Urinary bladder (tissue), 4 donors: ENCODE results near the gene GTF2E1. TPM values are rescaled to one million over a fixed set of nuclear protein-coding genes. Genes with fewer than 3 reads are reported as not detected.
"Not testable (repeated sequence)": the region's sequence is repeated elsewhere in the genome, so short reads cannot be mapped to it uniquely, and the experiment has no call there.

Experiments used
- DNase-seq: peaks from one replicate; pipeline ENCODE4 v3.0.0-alpha.2; 2015; ENCODE audit errors: extremely low spot score
- H3K27ac ChIP-seq: one replicate; pipeline ENCODE4 v1.5.1; 2013; ENCODE audit warnings: low read depth, mild to moderate bottlenecking, moderate library complexity
- H3K36me3 ChIP-seq: one replicate; pipeline ENCODE4 v1.6.1; 2013; ENCODE audit warnings: mild to moderate bottlenecking, moderate library complexity; ENCODE audit not compliant: insufficient read depth
- H3K4me1 ChIP-seq: one replicate; pipeline ENCODE4 v1.6.1; 2013; ENCODE audit warnings: mild to moderate bottlenecking, moderate library complexity; ENCODE audit not compliant: insufficient read depth
- H3K4me3 ChIP-seq: one replicate; pipeline ENCODE4 v1.5.1; 2013; ENCODE audit warnings: low read depth, low read length
- WGBS: extraction: QIAGEN DNeasy Blood & Tissue Kit; methylation state at CpG from one replicate; pipeline ENCODE4 v1.1.7; 2013; 5-methylcytosine and 5-hydroxymethylcytosine counted together
- polyA plus RNA-seq: library from polyadenylated mRNA; stranded (reverse); fragments of 200-250 nt; gene quantifications from one replicate; pipeline ENCODE4 v1.2.3, GENCODE V29; 2013
- total RNA-seq: library from RNA; depleted of rRNA; stranded (reverse); fragments of >200 nt; gene quantifications from one replicate; pipeline ENCODE4 v1.2.3, GENCODE V29; 2014
- donor health status: healthy with polysubstance abuse.
- donor health status: healthy.

GTF2E1 gene
- total RNA-seq (18.1 TPM), polyA plus RNA-seq (7.7 TPM)

GRCh38 chr3:120742198-120742848 is at the start of gene GTF2E1, which contains the start of gene RABL3:
GTF2E1 (plus strand) TSS chr3:120742744; CDS start chr3:120750553, 7,809 bp downstream.
RABL3 (minus strand) TSS chr3:120742516; CDS start chr3:120742507, 9 bp downstream.
- DNase-seq = peak; percentile 99
- peak within 1 kb of the TSS; percentile 61 for H3K4me3 ChIP-seq
- H3K27ac ChIP-seq = peak within 1 kb of the TSS; percentile 57
- under 1% methylated on average over 39 of the region's 39 CpGs for WGBS
- H3K4me1 ChIP-seq = no peaks in the 10 kb centered on the region
- H3K36me3 ChIP-seq = peaks cover 1% of the 10 kb centered on the region

- no peak for DNase-seq
- no peaks in the 10 kb centered on the region for H3K4me1 ChIP-seq
- peaks cover 2% of the 10 kb centered on the region for H3K36me3 ChIP-seq
- no peak overlapping the region for H3K4me3 ChIP-seq
- 70% methylated on average over 1 of the region's 1 CpG for WGBS
- no peak overlapping the region for H3K27ac ChIP-seq
These were observed 48.9 kb upstream of the GTF2E1 start for GRCh38 chr3:120693439-120694171.

GRCh38 chr3:120699333-120699732 is 43.2 kb upstream of the GTF2E1 start:
- H3K4me1 ChIP-seq = no peaks in the 10 kb centered on the region
- WGBS = 90% methylated on average over 3 of the region's 3 CpGs
- no peak for DNase-seq
- H3K36me3 ChIP-seq = peaks cover 2% of the 10 kb centered on the region
- no peak overlapping the region for H3K4me3 ChIP-seq
- H3K27ac ChIP-seq = no peak overlapping the region

GRCh38 chr3:120705884-120706582 is 36.5 kb upstream of the GTF2E1 start:
- DNase-seq = no peak
- Histone ChIP-seq H3K36me3 (no peaks in the 10 kb centered on the region), H3K4me3 (no peak overlapping the region), H3K27ac (no peak overlapping the region), H3K4me1 (no peaks in the 10 kb centered on the region)
- 79% methylated on average over 5 of the region's 5 CpGs for WGBS

GRCh38 chr3:120706950-120707349 is 35.6 kb upstream of the GTF2E1 start:
- Histone ChIP-seq H3K4me1 (no peaks in the 10 kb centered on the region), H3K27ac (no peak overlapping the region), H3K36me3 (no peaks in the 10 kb centered on the region), H3K4me3 (no peak overlapping the region)
- DNase-seq = no peak

- no peaks in the 10 kb centered on the region for H3K36me3 ChIP-seq
- H3K4me3 ChIP-seq = no peak overlapping the region
- no peak overlapping the region for H3K27ac ChIP-seq
- no peaks in the 10 kb centered on the region for H3K4me1 ChIP-seq
- DNase-seq = no peak
These were observed 34.1 kb upstream of the GTF2E1 start for GRCh38 chr3:120708408-120708807.

GRCh38 chr3:120710369-120710768 is 32.2 kb upstream of the GTF2E1 start:
- Histone ChIP-seq H3K36me3 (no peaks in the 10 kb centered on the region), H3K27ac (no peak overlapping the region), H3K4me3 (no peak overlapping the region), H3K4me1 (no peaks in the 10 kb centered on the region)
- 88% methylated on average over 1 of the region's 1 CpG for WGBS
- no peak for DNase-seq

- no peaks in the 10 kb centered on the region for H3K4me1 ChIP-seq
- H3K27ac ChIP-seq = no peak overlapping the region
- no peak for DNase-seq
- H3K4me3 ChIP-seq = no peak overlapping the region
- no peaks in the 10 kb centered on the region for H3K36me3 ChIP-seq
These were observed 29.3 kb upstream of the GTF2E1 start for GRCh38 chr3:120713262-120713661.

- H3K4me3 ChIP-seq = peak overlapping the region; percentile 25
- not testable (repeated sequence) for H3K36me3 ChIP-seq, H3K27ac ChIP-seq, DNase-seq, H3K4me1 ChIP-seq
- WGBS = 42% methylated on average over 20 of the region's 20 CpGs
These were observed 23.2 kb upstream of the GTF2E1 start for GRCh38 chr3:120719167-120719834.

GRCh38 chr3:120726791-120727190 is 15.8 kb upstream of the GTF2E1 start:
- H3K4me1 ChIP-seq = peaks cover 1% of the 10 kb centered on the region
- no peak for DNase-seq
- H3K4me3 ChIP-seq = no peak overlapping the region
- H3K27ac ChIP-seq = no peak overlapping the region
- peaks cover 1% of the 10 kb centered on the region for H3K36me3 ChIP-seq
- 90% methylated on average over 1 of the region's 1 CpG for whole genome bisulfite sequencing

- Histone ChIP-seq H3K36me3 (peaks cover 1% of the 10 kb centered on the region), H3K4me1 (peaks cover 1% of the 10 kb centered on the region), H3K4me3 (no peak overlapping the region), H3K27ac (no peak overlapping the region)
- no peak for DNase-seq
- WGBS = 85% methylated on average over 4 of the region's 4 CpGs
These were observed 11.7 kb upstream of the GTF2E1 start for GRCh38 chr3:120730576-120731542.

- not testable (repeated sequence) for H3K27ac ChIP-seq, DNase-seq, H3K4me1 ChIP-seq, H3K36me3 ChIP-seq, H3K4me3 ChIP-seq
- WGBS = 96% methylated on average over 8 of the region's 8 CpGs
These were observed 4.5 kb upstream of the GTF2E1 start for GRCh38 chr3:120738006-120738405.

- WGBS = 40% methylated on average over 3 of the region's 3 CpGs
- no peak for DNase-seq
- no peak overlapping the region for H3K27ac ChIP-seq
These were observed 1.2 kb upstream of the GTF2E1 start for GRCh38 chr3:120741320-120741719.

More at GRCh38 chr3:120741320-120741719, 1.2 kb upstream of the GTF2E1 start:
- H3K4me3 ChIP-seq = peak overlapping the region; percentile 61
- H3K4me1 ChIP-seq = no peaks in the 10 kb centered on the region
- peaks cover 2% of the 10 kb centered on the region for H3K36me3 ChIP-seq
